Tongue (tissue), 2 donors: ENCODE results near the gene NUTM2E. TPM values are rescaled to one million over a fixed set of nuclear protein-coding genes. Genes with fewer than 3 reads are reported as not detected.
"Not testable (repeated sequence)": the region's sequence is repeated elsewhere in the genome, so short reads cannot be mapped to it uniquely, and the experiment has no call there.

Experiments used
- DNase-seq: peaks from one replicate; pipeline ENCODE4 v3.0.0-alpha.2; 2015
- total RNA-seq: library from RNA; depleted of rRNA; stranded (reverse); fragments of >200 nt; gene quantifications from one replicate; pipeline ENCODE4 v1.2.3, GENCODE V29; 2014

NUTM2E gene
- total RNA-seq, 1 donor from 2014 or later = 0.41 TPM

DNA sequence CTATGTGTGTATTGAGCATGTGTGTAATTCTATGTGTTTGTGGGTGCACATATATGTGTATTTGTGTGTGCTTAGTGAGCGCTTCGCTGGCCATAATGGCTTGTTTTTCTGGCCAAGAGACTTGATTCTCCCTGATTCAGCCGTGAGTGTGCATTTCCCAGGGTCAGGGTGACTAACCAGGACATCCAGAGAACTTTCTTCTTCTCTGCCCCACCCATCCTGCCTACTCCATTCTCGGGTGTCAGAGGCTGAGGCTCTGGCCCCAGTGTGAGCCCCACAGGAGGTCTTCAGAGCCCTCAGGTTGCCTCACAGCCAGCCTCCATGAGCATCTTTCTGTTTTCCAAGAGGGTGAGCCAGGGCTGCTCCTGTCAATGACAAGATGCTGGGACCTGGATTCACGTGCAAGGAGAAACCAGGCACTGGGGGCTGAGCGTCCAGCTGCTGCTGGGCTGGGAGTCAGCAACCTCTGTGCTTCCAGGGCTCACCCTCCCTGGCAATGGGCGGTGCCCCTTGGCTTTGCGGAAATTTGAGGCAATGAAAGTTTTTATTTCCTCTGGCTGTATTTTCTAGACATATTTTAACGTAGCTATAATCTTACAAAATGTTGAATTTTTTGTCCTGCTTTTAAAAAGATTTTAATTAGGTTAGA lies 40.5 kb downstream of the NUTM2E start:
- not testable (repeated sequence) for DNase-seq

DNA sequence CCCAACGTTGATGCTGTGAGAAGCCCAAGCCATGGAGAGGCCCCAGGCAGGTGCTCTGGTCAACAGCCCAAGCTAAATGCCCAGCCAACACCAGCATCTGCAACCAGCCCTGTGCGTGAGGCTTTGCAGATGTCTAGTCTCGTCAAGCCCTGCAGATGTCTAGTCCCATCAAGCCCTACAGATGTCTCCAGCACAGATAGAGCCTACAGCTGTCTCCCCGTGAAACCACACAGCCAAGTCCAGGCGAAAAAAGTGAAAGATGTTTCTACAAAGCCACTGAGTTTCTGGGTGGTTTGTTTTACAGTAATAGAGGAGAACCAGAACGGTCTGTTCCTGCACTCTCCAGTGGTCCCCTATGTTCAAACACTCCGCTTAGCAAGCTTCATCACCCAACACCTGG lies 41.5 kb downstream of the NUTM2E start:
- DNase-seq = peak; percentile 74

DNA sequence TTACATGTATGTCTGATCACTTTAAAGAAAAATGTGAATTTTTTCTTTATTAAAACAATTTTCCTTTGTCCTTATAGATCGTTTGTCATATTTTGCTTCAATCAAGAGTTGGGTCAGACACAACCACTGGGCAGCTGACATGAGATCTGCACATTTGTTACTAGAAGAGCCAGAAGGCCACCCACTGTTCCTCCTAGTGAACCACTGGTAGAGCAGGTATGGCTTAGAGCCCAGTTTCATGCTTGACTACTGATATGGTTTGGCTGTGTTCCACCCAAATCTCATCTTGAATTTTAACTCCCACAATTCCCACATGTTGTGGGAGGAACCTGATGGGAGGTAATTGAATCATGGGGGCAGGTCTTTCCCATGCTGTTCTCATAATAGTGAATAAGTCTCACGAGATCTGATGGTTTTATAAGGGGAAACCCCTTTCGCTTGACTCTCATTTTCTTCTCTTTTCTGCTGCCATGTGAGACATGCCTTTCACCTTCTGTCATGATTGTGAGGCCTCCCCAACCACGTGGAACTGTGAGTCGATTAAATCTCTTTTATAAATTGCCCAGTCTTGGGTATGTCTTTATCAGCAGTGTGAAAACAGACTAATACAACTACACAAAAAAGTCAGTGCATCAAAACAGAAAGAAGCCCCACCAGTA lies 43.0 kb downstream of the NUTM2E start:
- not testable (repeated sequence) for DNase-seq

DNA sequence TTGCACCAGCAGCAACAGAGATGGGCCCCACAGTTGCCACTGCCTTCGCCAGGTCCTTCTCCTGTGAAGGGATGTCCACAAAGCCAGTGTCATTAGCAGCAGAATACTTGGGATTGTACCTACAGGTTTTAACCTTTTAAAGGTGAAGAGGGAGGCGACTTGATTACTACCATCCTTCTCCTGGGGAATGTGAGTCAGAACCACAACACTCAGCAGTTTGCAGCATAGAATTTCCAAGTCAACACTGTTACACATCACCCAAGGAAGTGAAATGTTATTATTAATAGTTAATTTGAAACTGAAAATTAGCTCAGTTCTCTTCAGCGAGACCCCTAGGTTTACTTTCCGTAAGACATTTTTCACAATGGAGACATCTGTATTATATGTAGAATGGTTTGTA lies 45.2 kb downstream of the NUTM2E start:
- not testable (repeated sequence) for DNase-seq

Other genes with a start within 250 kb of the NUTM2E start
- gene SFTPA1, start 215.8 kb upstream of the NUTM2E start, total RNA-seq = not detected
- gene NUTM2B, start 123.5 kb upstream of the NUTM2E start, total RNA-seq = 0.10 TPM
- gene SFTPD, start 122.4 kb downstream of the NUTM2E start, total RNA-seq = 1.2 TPM